Stimulated activated CD4-positive, alpha-beta T cell treated with anti-CD3 and anti-CD28 coated beads, TNF-alpha, amount 100 ng/mL, for 4 hours (primary cell): ENCODE measurements around the gene HEXD.
"Not testable (repeated sequence)": the region's sequence is repeated elsewhere in the genome, so short reads cannot be mapped to it uniquely, and the experiment has no call there.

Experiments
- DNase-seq, 3 experiments: peaks; one replicate each; pipeline ENCODE4 v3.0.0-alpha.2; 2020; ENCODE audit warnings: low read depth in 3 of 3

The HEXD gene

DNA sequence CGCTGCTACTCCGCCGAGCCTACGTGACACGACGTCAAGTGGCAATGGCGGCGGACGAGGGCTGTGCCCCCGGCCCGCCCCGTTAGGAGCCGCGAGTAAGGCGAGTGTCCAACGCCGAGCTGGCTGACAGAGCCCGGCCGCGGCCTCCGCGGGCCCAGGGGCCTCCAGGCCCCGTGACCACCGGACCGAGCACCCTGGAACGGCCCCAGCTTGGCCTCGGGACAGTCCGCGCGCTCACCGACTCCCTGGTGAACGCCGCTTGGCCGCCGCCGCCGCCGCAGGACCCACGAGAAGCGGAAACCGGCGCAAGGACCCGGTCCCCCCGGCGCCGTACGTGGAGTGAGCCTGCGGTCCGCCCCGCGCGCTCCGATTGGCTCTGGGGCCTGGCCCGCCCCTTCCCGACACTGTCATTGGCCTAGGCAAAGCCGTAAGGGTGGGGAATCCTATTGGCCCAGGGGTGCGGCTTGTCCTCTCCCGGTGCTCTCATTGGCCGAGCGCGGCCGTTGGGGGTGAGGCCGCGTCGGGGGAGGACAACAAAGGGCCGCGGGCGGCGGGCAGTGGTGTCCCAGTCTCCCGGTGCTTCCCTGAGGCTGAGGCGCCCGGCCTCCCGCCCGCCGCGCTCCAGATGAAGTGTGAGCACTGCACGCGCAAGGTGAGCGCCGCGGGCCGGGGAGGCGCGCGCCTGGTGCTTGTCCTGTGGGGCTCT lies 40.2 kb downstream of the HEXD start, which contains the start of gene NARF:
NARF (plus strand) TSS at position 563 of the 706 bp plus-strand sequence; CDS start at position 626, 63 bp downstream.
- peak; percentile 86 to 94 (median 92) for DNase-seq

DNA sequence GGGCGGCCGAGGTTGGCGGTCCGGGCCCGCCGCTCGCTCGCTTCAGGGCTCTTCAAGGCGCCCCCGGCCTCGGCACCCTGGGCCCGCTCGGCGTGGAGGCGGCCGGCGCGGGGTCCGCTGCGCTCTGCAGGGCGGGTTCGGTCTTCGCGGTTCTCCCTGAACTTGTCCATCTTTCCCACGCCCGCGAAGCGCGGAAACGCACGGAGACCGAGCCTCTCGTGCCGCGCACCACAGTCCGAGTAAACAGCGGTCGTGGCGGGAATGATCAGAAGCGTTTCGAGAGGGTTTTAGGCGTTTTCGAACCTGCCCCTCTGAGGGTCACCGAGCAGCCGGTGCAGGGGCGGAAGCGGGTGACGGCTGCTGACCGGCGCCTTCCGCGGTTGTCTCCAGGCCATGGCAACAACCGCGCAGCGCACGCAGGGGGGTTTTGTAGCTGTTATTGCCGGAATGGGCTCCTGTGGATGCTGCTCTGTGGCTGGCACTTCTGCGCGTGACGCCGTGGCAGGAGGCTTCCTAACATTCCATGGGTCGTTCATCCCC lies 40.8 kb downstream of the HEXD start:
- DNase-seq, result peak in 1 of 3 experiments; percentile 15

DNA sequence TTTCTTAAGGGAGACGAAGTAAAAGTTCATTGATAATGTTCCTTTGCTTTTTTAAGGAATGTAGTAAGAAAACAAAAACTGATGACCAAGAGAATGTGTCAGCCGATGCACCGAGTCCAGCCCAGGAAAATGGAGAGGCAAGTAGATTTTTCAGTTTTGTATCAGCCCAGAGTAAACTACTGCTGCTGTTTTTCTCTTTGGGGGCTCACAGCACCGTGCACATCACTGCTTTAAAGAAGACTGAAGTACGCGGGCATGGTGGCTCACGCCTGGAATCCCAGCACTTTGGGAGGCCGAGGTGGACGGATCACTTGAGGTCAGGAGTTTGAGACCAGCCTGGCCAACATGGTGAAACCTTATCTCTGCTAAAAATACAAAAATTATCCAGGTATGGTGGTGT lies 41.8 kb downstream of the HEXD start:
- not testable (repeated sequence) for DNase-seq

DNA sequence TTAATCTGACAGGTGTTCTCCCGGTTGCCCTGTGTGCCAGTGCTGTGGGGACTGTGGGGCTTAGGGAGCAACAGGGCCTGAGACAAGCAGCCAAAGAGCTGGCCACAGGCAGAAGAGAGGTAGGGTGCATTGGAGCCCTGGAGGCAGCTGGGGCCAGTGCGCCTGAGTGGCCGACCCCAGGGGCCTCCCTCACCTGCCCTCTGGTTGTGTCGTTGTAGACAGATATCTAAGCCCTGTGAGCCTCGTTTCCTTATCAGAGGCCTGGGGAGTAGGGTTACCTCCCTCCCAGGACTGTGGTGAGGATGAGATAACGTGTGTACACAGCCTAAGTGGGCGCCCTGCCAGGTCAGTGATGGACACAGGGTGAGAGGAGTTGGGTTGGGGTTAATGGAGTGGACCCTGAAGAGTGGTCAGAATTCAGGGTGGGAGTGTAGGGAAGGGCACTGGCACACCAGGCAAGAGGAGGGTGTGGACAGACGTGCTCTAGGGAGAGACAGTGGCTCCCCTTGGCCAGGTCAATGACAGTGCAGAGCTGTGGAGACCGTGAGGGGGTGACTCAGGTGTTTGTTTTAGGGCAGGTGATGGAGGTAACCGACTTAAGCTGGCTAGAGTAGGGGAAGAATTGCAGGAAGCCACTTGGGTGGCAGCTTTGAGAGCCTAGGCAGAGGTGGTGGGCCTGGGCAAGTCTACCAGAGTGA lies 43.8 kb downstream of the HEXD start:
- DNase-seq, result no peak

DNA sequence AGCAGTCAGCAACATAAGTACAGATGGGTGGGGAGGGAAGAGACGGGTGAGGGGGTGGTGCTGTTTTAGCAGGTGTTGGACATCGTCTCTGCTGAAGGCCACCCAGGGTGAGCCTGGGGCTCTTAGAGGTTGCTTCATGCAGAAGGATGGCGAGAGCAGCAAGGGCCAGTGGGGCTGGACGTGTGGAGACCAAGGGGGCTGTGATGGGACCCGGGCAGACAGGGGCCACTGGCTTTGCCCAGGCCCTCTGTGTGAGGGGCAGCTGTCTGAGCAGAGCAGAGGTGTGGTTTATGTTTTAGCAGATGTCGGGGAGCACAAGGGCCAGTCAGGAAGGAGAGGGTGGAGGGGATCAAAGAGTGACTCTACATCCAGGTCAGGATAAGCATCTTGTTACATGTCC lies 45.2 kb downstream of the HEXD start:
- no peak for DNase-seq

DNA sequence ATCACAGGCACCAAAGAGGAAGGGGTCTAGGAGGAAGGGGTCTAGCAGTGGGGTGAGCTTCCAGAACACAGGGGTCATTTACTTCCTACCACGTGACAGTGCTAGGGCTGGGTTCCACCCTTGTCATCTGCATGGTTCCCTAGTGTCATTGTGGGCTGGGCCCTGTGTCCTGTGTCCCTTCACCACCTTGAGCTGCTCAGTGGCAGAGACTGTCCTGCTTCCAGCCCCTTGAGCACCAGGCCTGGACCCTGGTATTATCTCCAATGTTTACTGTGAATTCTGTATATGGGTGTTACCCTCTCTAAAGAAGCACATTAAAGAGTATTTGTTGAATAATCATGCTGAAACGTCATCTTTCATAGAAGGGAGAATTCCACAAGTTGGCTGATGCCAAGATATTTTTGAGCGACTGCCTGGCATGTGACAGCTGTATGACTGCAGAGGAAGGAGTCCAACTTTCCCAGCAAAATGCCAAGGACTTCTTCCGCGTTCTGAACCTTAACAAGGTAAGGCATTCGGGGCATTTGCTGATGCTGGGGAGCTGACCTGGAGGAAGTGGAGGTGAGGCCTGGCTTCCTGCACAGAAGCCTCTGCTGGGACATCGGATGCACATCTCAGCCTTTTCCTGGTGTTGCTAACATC lies 45.9 kb downstream of the HEXD start:
- DNase-seq, result no peak

DNA sequence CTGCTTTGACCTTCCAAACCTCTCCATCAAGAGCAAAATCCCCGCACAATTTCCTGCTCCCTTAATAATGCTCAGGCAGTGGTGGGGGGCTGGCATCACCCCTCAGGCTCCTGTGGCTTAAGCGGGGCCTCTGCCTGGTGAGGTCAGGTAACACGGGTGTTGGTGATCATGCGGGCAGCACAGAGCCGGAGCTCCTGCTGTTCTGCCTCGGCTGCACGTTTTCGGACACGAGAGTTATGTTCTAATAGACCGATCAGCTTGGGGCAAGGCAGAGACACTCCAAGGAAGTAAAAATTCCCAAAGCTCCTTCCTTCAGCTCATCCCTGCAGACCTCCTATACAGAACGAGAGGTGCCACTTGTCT lies 46.4 kb downstream of the HEXD start:
- DNase-seq, result no peak

DNA sequence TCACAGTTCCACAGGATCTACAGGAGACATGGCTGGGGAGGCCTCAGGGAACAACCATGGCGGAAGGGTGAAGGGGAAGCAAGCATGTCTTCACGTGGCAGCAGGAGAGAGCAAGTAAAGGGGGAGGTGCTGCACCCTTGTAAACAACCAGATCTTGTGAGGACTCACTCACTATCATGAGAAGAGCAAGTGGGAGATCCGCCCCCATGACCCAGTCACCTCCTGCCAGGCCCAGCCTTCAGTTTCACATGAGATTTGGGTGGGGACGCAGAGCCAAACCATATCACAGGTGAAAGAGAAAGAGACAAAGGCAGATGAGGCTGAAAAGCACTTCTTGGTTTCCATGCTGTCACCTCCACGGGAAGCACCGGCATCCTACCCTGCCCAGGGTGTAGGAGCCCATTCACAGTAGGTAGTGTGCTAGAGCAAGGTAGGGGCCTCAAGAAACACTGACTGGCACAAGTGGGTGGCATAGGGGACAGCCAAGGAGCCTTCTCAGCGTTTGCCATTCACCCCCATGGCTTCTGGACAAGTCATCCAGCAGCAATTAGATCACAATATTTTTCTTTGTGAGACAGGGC lies 47.0 kb downstream of the HEXD start:
- DNase-seq, result no peak

DNA sequence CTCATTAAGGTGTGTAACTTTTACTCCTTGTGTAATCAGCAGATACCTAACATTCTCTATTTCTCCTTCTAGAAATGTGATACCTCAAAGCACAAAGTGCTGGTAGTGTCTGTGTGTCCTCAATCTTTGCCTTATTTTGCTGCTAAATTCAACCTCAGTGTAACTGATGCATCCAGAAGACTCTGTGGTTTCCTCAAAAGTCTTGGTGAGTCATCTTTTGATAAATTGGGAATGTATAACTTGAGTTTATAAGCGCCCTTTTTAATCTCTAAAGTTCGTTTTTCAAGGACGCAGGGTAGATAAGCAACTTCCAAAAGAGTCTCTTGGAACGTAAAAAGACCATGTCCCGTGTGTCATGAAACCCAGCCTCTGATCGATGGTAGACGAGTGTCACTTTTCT lies 50.5 kb downstream of the HEXD start:
- no peak for DNase-seq

DNA sequence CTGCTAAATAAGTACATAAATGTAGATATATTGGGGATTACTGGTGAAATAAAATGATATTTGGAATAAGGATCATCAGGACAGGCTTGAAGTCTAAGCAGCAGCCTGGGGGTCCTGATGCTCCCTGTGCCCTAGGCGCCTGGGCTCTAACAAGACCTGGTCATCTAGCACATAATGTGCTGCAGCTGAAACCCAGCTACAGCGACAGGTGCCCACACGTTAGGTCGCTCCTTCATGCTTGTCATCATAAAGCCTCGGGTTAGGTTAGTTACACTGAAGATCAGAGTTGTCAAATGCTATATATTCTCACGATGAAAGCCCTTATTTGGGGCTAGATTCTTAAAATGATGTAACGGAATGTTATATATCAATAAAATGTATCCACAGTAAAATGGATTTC lies 51.9 kb downstream of the HEXD start:
- no peak for DNase-seq

DNA sequence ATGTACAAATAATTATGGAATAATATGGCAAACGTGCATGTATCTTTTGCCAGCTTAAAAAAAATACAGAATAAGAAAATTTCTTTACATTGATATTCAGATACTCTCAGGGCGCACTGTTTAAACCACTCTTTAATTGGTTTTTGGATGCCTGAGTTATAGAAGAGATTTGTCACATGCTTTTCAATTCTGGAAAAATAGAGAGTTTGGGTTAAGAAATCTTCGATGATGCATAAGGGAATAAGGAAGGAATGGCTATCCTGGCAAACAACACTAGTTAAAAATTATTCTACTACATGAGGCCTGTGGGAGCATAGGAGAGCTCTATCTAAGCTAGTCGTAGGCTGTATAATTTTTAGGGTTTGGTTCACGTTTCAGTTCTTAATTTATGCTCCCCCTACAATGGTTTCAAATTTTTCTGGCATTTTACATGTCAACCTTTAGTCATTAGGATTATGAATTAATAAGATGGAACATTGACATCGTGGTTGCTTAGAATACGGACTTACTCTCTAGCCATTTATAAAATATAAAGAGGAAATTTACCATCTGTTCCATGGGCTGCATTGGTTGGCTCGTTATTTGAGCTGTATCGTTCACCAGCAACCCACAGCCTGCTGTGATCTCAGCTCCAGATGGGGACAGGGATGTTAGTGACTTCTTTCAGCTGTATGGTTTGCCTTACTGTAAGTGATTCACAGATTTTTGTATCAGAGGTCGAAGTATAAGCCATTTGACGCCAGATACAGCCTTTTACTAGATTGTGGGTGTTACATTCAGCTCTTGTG lies 56.3 kb downstream of the HEXD start:
- DNase-seq, result no peak

DNA sequence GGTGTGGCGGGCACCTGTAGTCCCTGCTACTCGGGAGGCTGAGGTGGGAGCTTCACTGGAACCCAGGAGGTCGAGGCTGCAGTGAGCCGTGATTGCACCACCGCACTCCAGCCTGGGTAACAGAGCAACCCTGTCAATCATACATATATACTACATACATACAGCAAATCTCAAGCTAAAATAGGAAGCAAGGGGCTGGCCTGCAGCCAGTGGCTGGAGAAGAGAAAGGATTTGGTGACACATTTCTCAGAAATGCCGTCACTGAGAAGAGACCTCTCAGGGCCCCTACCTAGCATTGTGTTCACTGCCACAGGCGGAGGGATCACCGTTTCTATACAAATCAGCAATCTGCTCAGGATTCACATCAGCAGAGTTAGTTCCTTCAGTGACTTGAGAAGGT lies 57.3 kb downstream of the HEXD start:
- DNase-seq, result no peak

DNA sequence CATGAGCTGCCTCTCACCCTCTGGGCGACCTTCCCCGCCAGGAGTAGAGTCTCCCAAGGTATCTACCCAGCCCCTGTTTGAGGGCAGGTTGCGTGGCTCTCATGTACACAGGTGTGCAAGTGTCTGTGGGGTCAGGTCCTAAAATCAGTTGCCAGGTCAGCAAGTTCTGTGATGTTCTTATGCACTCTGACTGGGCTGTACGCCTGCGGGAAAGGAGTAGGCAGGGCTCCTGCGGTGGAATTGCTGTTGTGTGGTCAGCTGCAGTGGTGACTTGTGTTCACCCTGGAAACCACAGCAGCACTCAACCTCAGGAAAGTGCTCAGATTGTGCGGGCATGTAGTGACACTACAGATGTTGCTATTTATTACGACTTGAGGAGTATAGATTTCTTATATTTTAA lies 59.8 kb downstream of the HEXD start:
- DNase-seq, result no peak

DNA sequence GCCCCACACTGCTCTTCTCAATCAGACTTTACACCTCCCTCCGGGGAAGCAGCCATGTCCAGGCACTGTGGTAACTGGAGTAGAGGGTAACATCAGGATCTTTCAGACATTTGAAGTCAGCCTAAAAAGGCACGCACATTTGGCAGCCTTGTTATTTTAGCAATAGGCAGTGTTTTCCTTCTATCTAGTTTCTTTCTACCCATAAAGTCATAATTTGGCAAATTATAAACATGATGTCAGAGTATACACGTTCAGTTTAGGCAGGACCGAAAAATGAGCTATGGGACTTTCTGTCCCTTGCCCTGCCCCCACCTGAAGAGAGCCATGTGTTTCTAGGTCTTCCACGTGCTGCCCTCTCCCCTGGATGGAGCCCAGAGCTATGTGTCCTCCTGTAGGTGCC lies 61.5 kb downstream of the HEXD start:
- no peak for DNase-seq

DNA sequence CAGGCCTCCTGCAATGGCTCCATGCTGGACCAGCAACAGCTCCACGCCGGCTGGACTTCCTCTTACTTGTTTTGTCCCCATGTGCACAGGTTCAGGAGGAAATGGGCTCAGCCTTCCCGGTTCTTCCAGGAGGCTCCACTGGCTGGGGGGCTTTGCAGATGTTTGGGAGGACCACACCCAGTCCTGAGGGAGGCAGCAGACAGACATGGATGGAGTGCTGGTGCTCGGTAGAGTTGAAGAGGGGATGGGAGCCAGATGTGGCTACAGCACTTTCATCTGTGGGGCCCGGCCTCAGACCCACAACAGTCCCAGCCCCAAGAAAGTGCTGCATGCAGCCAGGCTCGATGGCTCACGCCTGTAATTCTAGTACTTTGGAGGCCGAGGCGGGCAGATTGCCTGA lies 62.2 kb downstream of the HEXD start:
- no peak for DNase-seq

DNA sequence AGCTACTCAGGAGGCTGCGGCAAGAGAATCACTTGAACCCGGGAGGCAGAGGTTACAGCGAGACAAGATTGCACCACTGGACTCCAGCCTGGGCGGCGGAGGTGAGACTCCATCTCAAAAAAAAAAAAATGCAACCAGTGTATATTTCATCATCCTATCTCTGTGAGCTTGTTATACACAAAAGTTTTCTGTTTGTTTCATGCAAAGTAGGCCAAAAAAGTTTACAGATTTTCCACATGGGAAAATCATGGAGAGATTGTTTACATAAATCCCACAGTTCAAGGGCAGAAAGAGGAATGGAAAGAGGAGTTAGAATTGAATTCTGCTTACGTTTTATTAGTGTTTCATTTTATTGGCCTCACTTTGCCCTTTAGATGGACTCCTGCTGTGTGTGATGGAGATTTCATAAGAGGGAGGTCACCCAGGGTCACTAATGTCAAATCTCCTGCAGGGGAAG lies 65.1 kb downstream of the HEXD start:
- no peak for DNase-seq

DNA sequence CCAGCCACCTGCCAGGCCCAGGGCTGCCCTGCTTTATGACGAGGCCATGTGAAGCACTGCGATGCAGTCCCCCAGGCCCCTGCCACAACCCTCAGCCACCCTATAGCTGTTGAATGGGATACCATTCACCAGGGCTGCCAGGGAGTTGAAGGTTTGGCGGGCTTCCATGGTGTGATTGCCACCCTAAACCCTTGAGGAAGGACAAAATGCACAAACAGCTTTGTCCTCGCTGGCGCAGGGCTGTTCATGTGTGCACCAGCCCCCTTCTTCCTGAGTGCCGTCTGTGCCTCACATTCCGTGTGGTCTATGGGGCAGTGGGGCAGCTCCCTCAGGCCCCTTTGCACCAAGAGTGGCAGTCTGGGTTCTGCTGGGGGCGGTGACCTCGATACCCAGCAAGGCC lies 65.7 kb downstream of the HEXD start:
- no peak for DNase-seq

DNA sequence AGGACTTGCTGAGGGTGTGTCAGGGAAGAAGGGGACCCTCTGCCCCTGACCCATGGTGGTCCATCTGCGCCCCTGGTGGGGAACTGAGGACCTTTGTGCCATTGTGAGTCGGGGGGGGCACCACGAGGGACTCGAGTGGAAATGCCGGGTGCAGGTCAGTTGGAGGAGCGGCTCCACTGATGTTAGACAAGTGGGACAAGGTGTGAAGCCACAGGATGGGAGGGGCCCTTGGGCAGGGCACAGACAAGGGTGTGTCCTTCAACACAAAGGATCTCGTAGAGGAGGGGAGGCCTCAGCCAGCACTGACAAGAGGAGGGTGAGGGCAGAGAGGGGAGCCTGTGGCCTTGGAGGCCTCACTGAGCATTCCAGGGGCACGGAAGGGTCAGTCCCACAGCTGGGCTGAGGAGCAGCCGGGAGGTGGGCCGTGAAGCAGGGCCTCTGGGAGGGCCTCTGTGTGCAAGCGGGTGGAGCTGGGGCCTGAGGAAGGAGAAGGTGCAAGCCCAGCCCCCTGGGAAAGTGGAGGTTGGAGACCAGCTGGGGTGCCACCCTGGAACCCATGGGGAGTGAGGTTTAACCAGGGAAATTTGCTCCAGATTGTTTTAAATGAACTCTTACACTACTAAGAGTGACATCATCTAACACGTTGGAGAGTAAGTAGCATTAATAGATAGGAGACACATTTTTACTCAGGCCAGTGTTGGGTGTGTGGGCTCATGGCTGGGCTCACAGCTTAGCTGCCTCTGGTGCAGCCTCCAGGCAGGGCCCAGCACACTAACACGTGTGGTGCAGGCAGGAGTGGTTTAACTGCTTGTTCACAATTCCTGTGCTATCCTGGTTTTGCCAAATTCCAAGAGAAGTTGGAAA lies 68.3 kb downstream of the HEXD start:
- DNase-seq, result no peak

DNA sequence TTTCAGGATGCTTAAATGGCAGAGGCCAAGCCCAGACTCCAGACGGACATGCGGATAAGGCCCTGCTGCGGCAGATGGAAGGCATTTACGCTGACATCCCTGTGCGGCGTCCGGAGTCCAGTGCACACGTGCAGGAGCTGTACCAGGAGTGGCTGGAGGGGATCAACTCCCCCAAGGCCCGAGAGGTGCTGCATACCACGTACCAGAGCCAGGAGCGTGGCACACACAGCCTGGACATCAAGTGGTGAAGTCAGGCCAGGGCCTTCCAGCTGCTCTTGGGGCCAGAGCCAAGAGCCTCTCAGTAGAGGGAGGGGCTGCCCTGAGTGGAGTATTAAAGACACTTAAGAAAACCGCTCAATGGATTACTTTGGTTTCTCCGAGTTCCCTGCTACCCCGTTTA lies 69.8 kb downstream of the HEXD start:
- DNase-seq, result no peak

DNA sequence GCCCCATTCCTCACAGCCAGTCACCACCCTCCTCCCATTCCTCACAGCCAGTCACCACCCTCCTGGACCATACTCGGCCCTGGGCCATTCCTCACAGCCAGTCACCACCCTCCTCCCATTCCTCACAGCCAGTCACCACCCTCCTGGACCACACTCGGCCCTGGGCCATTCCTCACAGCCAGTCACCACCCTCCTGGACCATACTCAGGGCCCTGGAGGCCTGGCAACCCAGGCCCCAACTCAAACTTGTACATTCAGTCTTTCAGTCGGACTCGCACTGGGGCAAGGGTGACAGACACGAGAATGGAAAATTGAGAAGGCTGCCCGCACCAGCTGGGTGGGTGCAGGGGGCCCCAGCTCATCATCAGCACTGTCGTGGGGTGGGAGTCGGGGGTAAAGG lies 71.0 kb downstream of the HEXD start:
- DNase-seq, result no peak
